Measurements from ENCODE around the gene PEX11A.
A peak's percentile ranks its signal among the peaks of the same experiment; 100 is the strongest.

Gene PEX11A

GRCh38 chr15:89674526-89674925 is 16.0 kb downstream of the PEX11A start:
- no peak for DNase-seq

- no peak for DNase-seq
Measured at GRCh38 chr15:89673165-89673512, 17.4 kb downstream of the PEX11A start.

DNA sequence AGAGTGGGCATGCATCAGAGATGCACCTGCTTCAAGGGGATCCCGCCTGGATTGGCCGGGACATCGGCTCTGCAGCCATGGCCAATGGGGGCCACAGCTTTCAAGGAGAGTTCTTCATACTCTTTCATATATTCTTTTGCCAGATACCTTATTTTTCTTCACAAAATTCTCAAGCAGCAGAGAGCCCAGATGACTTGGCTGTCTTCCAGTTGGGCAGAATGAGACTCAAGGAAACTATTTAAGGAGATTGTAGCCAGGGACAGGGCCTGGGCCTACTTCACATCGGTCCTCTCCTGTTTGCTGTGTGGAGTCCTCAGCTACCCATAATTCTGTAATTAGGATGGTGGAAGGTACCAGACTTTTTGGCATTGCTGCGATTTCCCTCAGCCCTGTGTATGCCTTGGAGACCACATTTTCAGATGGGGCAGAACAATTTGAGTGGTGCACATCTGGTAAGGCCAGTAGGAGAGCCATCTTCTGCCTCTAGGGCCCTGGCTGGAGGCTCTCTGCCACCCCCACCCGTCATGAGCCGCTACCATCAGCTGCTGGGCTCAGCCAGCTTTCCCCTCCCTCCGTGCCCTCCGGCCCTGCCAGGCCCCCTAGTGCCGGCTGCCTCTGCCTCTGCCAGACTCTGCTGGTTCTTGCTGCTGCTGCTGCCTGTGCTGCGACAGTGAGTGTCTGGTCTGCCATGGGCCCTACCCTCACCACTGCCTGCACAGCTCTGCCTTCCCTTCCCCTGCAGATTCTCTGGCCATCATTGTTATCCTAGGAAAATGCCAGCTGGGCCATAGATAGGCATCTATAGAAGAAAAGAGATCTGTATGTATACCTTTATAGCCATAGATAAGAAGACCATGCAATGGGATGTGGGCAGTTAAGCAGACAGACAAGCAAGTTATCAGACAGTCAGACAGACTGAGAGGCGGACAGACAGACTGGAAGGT is 18.1 kb downstream of the PEX11A start:
- DNase-seq: no peak

GRCh38 chr15:89671687-89672086 is 18.9 kb downstream of the PEX11A start:
- DNase-seq: no peak

GRCh38 chr15:89670971-89671560 is 19.5 kb downstream of the PEX11A start:
- no peak for DNase-seq

DNA sequence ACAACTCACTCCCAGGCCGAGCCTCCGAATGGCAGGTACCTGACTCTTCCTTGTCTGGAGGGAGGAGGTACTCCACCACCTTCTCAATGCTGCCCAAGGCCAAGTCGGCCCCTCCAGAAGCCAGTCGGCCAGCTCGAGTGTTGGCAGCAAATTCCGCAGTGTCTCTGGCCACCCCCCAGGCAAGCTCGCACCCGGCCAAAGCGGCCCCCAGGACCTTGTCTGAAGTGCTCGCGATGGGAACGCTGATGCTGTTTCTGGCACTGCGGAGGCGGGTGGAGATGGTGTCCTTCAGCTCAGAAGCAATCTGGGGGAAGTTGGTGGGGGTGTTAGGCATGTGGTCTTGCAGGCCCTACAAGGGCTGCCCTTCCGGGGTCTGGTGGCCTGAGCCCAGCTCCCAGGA is 20.6 kb downstream of the PEX11A start:
- DNase-seq: no peak

GRCh38 chr15:89669309-89669865 is 21.2 kb downstream of the PEX11A start:
- no peak for DNase-seq

GRCh38 chr15:89668171-89668570 is 22.4 kb downstream of the PEX11A start:
- no peak for DNase-seq

- DNase-seq: no peak
Measured at GRCh38 chr15:89667706-89667960, 22.9 kb downstream of the PEX11A start.

DNA sequence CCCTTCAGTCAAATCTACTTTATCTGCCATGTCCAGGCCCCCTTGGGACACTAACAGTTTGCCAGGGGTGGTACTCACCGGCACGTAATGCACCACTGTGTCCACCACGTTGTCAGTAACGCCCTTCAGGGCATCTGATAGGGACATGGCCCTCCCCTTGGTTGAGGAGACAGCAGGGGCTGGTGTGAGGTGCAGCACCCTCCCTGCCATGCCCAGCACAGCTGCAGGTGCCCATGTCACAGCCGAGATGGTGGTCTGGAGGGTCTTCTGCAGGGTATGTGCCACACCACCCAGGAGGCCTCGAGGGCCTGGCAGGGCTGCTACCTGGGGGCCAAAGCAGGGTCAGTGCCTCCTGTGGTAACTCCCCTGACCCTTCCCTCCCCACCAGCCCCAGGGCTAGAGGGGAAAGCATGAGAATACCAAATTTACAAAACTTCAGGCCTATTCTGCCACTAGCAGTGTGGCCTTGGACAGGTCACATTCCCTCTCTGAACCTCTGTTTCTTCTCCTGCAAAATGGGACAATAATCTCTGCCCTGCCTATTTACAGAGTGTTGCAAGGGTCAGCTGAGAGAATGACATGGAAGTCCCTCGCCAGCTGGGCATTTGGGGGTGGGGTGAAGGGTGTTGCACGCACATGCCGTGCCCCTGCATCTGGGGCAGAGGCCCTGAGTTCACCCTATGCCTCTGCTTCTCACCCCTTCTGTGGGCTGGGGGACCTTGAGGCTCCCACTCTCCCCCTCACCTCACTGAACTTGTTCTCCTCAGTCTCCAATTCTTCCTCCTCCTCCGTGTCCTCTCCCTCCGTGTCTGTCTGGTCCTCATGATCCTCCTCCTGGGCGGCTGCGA is 23.5 kb downstream of the PEX11A start:
- DNase-seq: no peak

GRCh38 chr15:89666184-89666857 is 24.2 kb downstream of the PEX11A start:
- no peak for DNase-seq

DNA sequence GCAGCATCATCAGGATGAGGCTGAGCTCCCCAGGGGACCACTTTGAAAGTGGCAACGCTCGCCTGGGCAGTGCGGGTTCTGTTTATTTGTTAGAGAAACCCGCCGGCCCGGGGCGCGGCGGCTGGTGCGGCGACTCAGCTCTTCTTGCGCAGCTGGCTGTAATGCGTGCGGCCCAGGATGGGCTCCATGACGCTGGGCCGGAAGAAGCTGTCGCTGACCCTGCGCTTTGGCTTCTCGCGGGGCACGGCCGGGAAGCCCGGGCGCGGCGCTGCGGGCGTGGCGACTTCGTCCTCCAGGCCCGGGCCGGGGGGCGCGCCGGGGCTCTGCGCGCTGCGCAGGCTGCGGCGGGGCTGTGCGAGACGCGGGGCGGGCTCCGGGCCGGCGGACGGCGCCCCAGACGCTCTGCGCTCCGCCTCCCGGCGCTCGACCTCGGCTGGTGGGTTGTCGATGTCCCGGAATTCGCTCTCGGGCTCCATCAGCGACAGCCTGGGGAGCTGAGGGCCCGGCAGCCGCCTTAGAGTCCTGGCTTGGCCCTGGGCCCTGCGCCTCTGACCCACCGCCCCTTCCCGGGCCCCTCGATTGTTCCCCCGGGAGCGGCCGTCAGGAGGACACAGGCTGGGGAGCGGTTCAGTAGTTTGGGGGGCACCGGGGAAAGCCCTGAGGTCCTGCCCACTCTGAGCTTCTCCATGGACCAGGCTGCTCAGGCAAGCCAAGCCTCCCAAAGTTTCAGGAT is 24.9 kb downstream of the PEX11A start:
- peak; percentile 68 for DNase-seq

GRCh38 chr15:89664441-89665350 is 25.9 kb downstream of the PEX11A start:
- DNase-seq: no peak

DNA sequence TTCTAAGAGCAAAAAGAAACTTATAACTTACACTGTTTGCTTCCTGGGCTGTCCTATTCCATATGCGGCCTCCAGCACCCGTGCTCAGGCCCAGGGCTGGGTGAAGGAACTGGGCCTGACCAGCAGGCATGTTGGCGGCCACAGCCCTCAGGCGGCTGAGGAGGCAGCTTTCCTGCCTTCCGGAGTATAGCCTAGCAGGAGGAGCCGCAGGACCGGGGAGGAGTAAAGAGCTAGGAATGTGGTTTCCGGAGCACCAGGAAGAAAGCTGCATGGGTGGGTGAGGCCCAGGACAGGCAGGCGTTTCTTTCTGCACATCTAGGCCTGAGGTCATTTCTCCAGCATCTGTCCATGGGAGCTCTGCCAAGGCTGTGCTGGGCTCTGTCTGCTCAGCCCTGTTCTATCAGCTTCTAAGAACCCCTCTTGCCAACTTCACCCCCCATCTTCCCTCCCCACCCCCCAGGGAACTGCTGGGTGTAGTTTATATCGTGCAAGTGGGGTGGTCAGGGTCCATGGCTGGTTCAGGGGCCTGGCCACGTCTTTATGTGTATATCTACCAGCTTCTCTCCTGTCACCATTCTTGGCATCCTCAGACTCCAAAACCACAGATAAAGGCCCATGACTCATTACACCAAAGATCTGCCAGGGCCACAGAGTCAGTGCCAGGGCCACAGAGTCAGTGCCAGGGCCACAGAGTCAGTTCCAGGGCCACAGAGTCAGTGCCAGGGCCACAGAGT is 27.5 kb downstream of the PEX11A start:
- peak; percentile 97 for DNase-seq

DNA sequence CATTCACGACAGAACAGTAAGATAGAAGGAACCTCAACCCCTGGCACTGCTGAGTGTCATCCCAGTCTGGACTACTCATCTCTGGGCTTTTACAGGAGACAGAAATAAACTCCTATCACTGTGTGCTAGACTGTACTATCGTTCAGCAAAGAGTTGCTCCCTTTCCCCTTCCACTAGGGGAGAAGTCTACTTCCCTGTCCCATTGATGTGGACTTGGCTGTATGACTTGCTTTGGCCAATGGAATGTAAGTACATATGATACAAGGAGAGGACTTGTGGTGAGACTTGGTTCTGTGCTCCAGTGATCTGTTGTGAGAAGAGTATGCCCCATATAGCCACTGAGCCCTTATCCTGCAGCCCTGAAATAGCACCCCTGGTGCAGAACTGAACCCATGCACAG is 30.0 kb downstream of the PEX11A start:
- DNase-seq: no peak

- no peak for DNase-seq
Measured at GRCh38 chr15:89659295-89659694, 31.3 kb downstream of the PEX11A start.

- DNase-seq: no peak
Measured at GRCh38 chr15:89657686-89658200, 32.8 kb downstream of the PEX11A start.

DNA sequence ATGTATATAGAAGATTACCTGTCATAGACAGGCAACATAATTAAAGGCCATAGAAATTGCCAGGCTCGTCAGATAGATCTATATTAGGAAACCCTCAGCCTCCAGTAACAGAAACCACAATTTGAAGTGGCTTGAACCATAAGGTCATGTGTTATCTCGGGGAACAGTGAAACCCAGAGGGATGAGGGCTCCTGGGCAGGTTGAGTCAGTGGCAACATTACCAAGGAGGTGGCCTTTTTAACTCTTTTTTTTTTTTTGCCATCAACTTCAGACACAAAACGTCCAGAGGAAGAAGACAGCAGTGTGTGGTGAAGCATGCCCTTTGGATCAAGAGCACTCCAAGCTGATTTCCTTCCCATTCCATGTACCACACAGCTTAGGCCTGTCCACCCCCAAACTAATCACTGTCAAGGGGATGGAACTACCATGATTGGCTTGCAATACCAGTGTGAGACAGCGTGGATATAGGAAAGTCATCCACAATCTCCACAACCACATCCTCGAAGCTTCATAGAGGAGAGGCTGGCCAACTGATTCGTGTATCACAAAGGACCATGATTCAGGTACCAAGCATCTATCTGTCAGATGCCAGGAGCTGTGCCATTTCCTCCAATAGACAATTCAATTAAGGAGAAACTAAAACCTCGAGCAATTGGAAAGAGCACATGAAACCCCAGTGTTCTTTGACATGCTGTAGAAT is 34.3 kb downstream of the PEX11A start:
- peak; percentile 38 for DNase-seq

Measured in EL (cell line).